IMR-90 (cell line): ENCODE results near the gene RNF217. TPM values are rescaled to one million over a fixed set of nuclear protein-coding genes. Genes with fewer than 3 reads are reported as not detected.

ENCODE experiments used
- ATAC-seq: fragments of 200-7000 bp; cut with Tn5 transposase; 2 replicates; pipeline ENCODE4 v1.9.1; 2020; ENCODE audit warnings: low read depth, mild to moderate bottlenecking, moderate library complexity
- BruUV-seq: library from RNA; stranded (reverse); fragments of 400-500 nt; replicated peaks from 2 replicates; lab custom pipeline; 2021; lab: Mats Ljungman, UMichigan
- CTCF ChIA-PET: fragments of 300-600 bp; formaldehyde crosslinking; extraction: SDS; loops from one replicate; lab custom pipeline; 2021; ENCODE audit warnings: antibody characterized with exemption; lab: Yijun Ruan, JAX
- POLR2A ChIA-PET: fragments of 300-600 bp; sonication (Branson Sonifier 250); formaldehyde crosslinking; loops from one replicate; lab custom pipeline; 2022; ENCODE audit warnings: antibody characterized with exemption; ENCODE audit not compliant: unreplicated experiment; lab: Charles Lee
- DNase-seq: peaks from one replicate; pipeline ENCODE4 v3.0.0; 2013
- H2AFZ ChIP-seq: replicated peaks from 2 replicates; pipeline ENCODE3; 2013; ENCODE audit warnings: low read length, mild to moderate bottlenecking; ENCODE audit not compliant: poor library complexity
- H2AK5ac ChIP-seq: 2 replicates; pipeline ENCODE4 v1.6.1; 2013; ENCODE audit warnings: low read depth, low read length, inconsistent platforms
- H2AK9ac ChIP-seq: replicated peaks from 2 replicates; pipeline ENCODE3; 2013; ENCODE audit warnings: mild to moderate bottlenecking, low read depth, low read length, moderate library complexity; ENCODE audit not compliant: poor library complexity
- H2BK120ac ChIP-seq: 2 replicates; pipeline ENCODE4 v1.6.1; 2013; ENCODE audit warnings: low read depth, low read length, inconsistent platforms
- H2BK15ac ChIP-seq: 3 replicates; pipeline ENCODE4 v1.6.1; 2013; ENCODE audit warnings: low read depth, low read length, inconsistent platforms
- H2BK20ac ChIP-seq: 2 replicates; pipeline ENCODE4 v1.6.1; 2013; ENCODE audit warnings: low read depth, mild to moderate bottlenecking, inconsistent platforms, low read length, moderate library complexity
- H2BK5ac ChIP-seq: 2 replicates; pipeline ENCODE4 v1.6.1; 2013; ENCODE audit warnings: mild to moderate bottlenecking, low read depth, low read length, inconsistent platforms; ENCODE audit not compliant: poor library complexity, severe bottlenecking
- H3K14ac ChIP-seq: replicated peaks from 2 replicates; pipeline ENCODE4 v1.6.1; 2013; ENCODE audit warnings: low read depth, low read length, inconsistent platforms
- H3K18ac ChIP-seq: 2 replicates; pipeline ENCODE4 v1.6.1; 2013; ENCODE audit warnings: low read depth, low read length, control low read depth
- H3K23ac ChIP-seq: 2 replicates; pipeline ENCODE4 v1.6.1; 2013; ENCODE audit warnings: low read depth, low read length, inconsistent platforms
- H3K27ac ChIP-seq: 2 replicates; pipeline ENCODE4 v1.5.1; 2013; ENCODE audit warnings: mild to moderate bottlenecking, control low read depth, low read length; ENCODE audit not compliant: insufficient read depth
- H3K27me3 ChIP-seq: 2 replicates; pipeline ENCODE4 v1.6.1; 2013; ENCODE audit warnings: low read length; ENCODE audit not compliant: control insufficient read depth, insufficient read depth
- H3K36me3 ChIP-seq: 2 replicates; pipeline ENCODE4 v1.6.1; 2013; ENCODE audit warnings: low read length, mixed read lengths; ENCODE audit not compliant: control insufficient read depth, insufficient read depth
- H3K4ac ChIP-seq: 2 replicates; pipeline ENCODE4 v1.6.1; 2013; ENCODE audit warnings: low read depth, low read length, inconsistent platforms
- H3K4me1 ChIP-seq: 2 replicates; pipeline ENCODE4 v1.6.1; 2013; ENCODE audit warnings: low read length, mixed read lengths; ENCODE audit not compliant: control insufficient read depth, insufficient read depth
- H3K4me2 ChIP-seq: 2 replicates; pipeline ENCODE4 v1.6.1; 2013; ENCODE audit warnings: low read depth, mild to moderate bottlenecking, control low read depth, low read length, moderate library complexity
- H3K4me3 ChIP-seq: 2 replicates; pipeline ENCODE4 v1.5.1; 2013; ENCODE audit warnings: low read depth, mild to moderate bottlenecking, control low read depth, low read length, moderate library complexity; ENCODE audit not compliant: insufficient read depth
- H3K56ac ChIP-seq: 2 replicates; pipeline ENCODE4 v1.6.1; 2013; ENCODE audit warnings: low read length, inconsistent platforms; ENCODE audit not compliant: insufficient read depth; ENCODE audit errors: extremely low read depth
- H3K79me1 ChIP-seq, 2 experiments: 2 replicates each; pipeline ENCODE4 v1.6.1; 2013; ENCODE audit warnings: low read length in 2 of 2, inconsistent platforms in 1 of 2, low read depth in 1 of 2
- H3K9ac ChIP-seq: 2 replicates; pipeline ENCODE4 v1.6.1; 2013; ENCODE audit warnings: low read depth, low read length, control low read depth
- H3K9me1 ChIP-seq: 2 replicates; pipeline ENCODE4 v1.6.1; 2013; ENCODE audit warnings: low read length, inconsistent platforms; ENCODE audit not compliant: insufficient read depth
- H3K9me3 ChIP-seq: 2 replicates; pipeline ENCODE4 v1.6.1; 2013; ENCODE audit warnings: low read length; ENCODE audit not compliant: control insufficient read depth, insufficient read depth
- H4K20me1 ChIP-seq: 2 replicates; pipeline ENCODE4 v1.6.1; 2013; ENCODE audit warnings: low read length, inconsistent platforms; ENCODE audit not compliant: insufficient read depth
- H4K5ac ChIP-seq: 2 replicates; pipeline ENCODE4 v1.6.1; 2013; ENCODE audit warnings: mild to moderate bottlenecking, low read depth, low read length, control low read depth
- H4K8ac ChIP-seq, 2 experiments: 2 replicates each; pipeline ENCODE4 v1.6.1; 2013; ENCODE audit warnings: low read depth in 2 of 2, low read length in 2 of 2, control low read depth in 1 of 2, inconsistent platforms in 1 of 2
- H4K91ac ChIP-seq: 2 replicates; pipeline ENCODE4 v1.6.1; 2013; ENCODE audit warnings: low read depth, low read length, inconsistent platforms; ENCODE audit not compliant: insufficient read depth
- CEBPB ChIP-seq: IDR thresholded peaks from 2 replicates; pipeline ENCODE4 v1.6.1; 2012; ENCODE audit warnings: low read depth, low read length, improper control_type of control experiment
- CTCF ChIP-seq: conservative IDR thresholded peaks from 2 replicates; pipeline ENCODE4 v1.5.1; 2012; ENCODE audit warnings: mild to moderate bottlenecking, low read depth, low read length, improper control_type of control experiment
- ELK1 ChIP-seq: fragments of 150-350 bp; IDR thresholded peaks from 2 replicates; pipeline ENCODE4 v1.6.1; 2016; ENCODE audit warnings: low read depth, mild to moderate bottlenecking, low read length, moderate library complexity, borderline replicate concordance
- MAFK ChIP-seq: IDR thresholded peaks from 2 replicates; pipeline ENCODE4 v1.6.1; 2012; ENCODE audit warnings: low read depth, low read length, improper control_type of control experiment
- MAZ ChIP-seq: IDR thresholded peaks from 2 replicates; pipeline ENCODE4 v1.6.1; 2012; ENCODE audit warnings: low read depth, mild to moderate bottlenecking, low read length, improper control_type of control experiment, moderate library complexity, borderline replicate concordance
- NFE2L2 ChIP-seq: fragments of 150-350 bp; IDR thresholded peaks from 2 replicates; pipeline ENCODE4 v1.6.1; 2016; ENCODE audit warnings: low read depth, mild to moderate bottlenecking, low read length
- RAD21 ChIP-seq: IDR thresholded peaks from 2 replicates; pipeline ENCODE4 v1.6.1; 2012; ENCODE audit warnings: low read length, improper control_type of control experiment
- RCOR1 ChIP-seq: IDR thresholded peaks from 2 replicates; pipeline ENCODE4 v1.6.1; 2012; ENCODE audit warnings: mild to moderate bottlenecking, low read length, improper control_type of control experiment; ENCODE audit not compliant: insufficient replicate concordance
- SMC3 ChIP-seq: fragments of 150-350 bp; IDR thresholded peaks from 2 replicates; pipeline ENCODE4 v1.6.1; 2016; ENCODE audit warnings: low read depth, mild to moderate bottlenecking, antibody characterized with exemption, low read length, moderate library complexity
- USF2 ChIP-seq: fragments of 150-350 bp; IDR thresholded peaks from 2 replicates; pipeline ENCODE4 v1.6.1; 2017; ENCODE audit warnings: mild to moderate bottlenecking, antibody characterized with exemption, low read length, low read depth
- WGBS, 2 experiments: methylation state at CpG; one replicate each; pipeline versions ENCODE4 v1.1.5 to v1.1.7; 2013; ENCODE audit warnings: missing lambda C conversion rate in 2 of 2; ENCODE audit not compliant: insufficient read length in 1 of 2; ENCODE audit errors: extremely low coverage in 2 of 2; 5-methylcytosine and 5-hydroxymethylcytosine counted together
- dilution Hi-C: fragments of 300-500 bp; cut with HindIII; formaldehyde crosslinking; loops from one replicate; pipeline ENCODE4 v1.14.3; 2018; ENCODE audit warnings: low sequenced_read_pairs; ENCODE audit not compliant: unreplicated experiment
- in situ Hi-C: fragments of 300-500 bp; cut with MboI; formaldehyde crosslinking; loops from 3 replicates; pipeline ENCODE4 v1.14.3; 2019; ENCODE audit warnings: low sequenced_read_pairs, inconsistent platforms, mixed read lengths
- intact Hi-C: fragments of 100-400 bp; cut with micrococcal nuclease; formaldehyde crosslinking; loops from 2 replicates; pipeline ENCODE4 v1.10.0; 2022
- polyA plus RNA-seq, 3 experiments: library from polyadenylated mRNA; depleted of rRNA; stranded (reverse); fragments of >200 nt; gene quantifications; 2 replicates each; pipeline ENCODE4 v1.2.3, GENCODE V29; 2012; ENCODE audit warnings: low replicate concordance in 1 of 3
- total RNA-seq: library from RNA; depleted of rRNA; stranded (reverse); fragments of >200 nt; gene quantifications from 2 replicates; pipeline ENCODE4 v1.2.3, GENCODE V29; 2012

RNF217 gene
- total and polyA plus RNA-seq, 2 of the 4 experiments (the other 2 are of a cell fraction), result 11.7 to 20.4 TPM

- H3K9me3 ChIP-seq, result no peaks in the 10 kb centered on the region
- peak overlapping the region; percentile 95 for H3K18ac ChIP-seq
- H3K4me2 ChIP-seq, result peak overlapping the region; percentile 43; the same call in 1 of the 2 replicates
- dilution Hi-C loops, result no loop called here
- no peak overlapping the region for H3K4me3 ChIP-seq
- H2BK15ac ChIP-seq, result peak overlapping the region; percentile 98
- intact Hi-C loops, result loop anchor here (2.0 to 5.0 kb wide), 2 partner anchors 142 to 198 kb away; partner anchors contain the start of genes HDDC2 and RNF217
- no peak for TF ChIP-seq ELK1
- peak; percentile 56; the same call in 1 of the 2 replicates for TF ChIP-seq CEBPB
- no peak for TF ChIP-seq MAZ
- TF ChIP-seq MAFK, result peak; percentile 9; the same call in 1 of the 2 replicates
- TF ChIP-seq RCOR1, result no peak
- TF ChIP-seq USF2, result no peak
- TF ChIP-seq SMC3, result no peak
- no peak for TF ChIP-seq CTCF
- no peak for TF ChIP-seq RAD21
- peak; percentile 52 for TF ChIP-seq NFE2L2
- peak overlapping the region; percentile 99 for H3K4ac ChIP-seq
- H4K5ac ChIP-seq, result peak overlapping the region; percentile 89
- peak overlapping the region; percentile 11; the same call in 1 of the 2 replicates for H2AK5ac ChIP-seq
- peak overlapping the region; percentile 87 for H4K91ac ChIP-seq
- DNase-seq (peak; percentile 72), ATAC-seq (peak; percentile 9)
- no peaks in the 10 kb centered on the region for H4K20me1 ChIP-seq
- H3K27ac ChIP-seq, result peak overlapping the region; percentile 90
- POLR2A ChIA-PET, result no interaction called here
- in situ Hi-C loops, result loop anchor here (25.0 kb wide), 1 partner anchor 142 kb away; the partner anchor contains the start of gene RNF217
- H3K79me1 ChIP-seq, result peaks cover 0 to 9% of the 10 kb centered on the region in 2 experiments; a peak in 2 of 4 replicates
- BruUV-seq, result no TSS peak
- peaks cover 21% of the 10 kb centered on the region for H3K4me1 ChIP-seq
- peak overlapping the region; percentile 73 for H2AFZ ChIP-seq
- no peaks in the 10 kb centered on the region for H3K27me3 ChIP-seq
- 20% methylated on average over 2 of the region's 4 CpGs; no CpG with 5 or more reads in 1 of the 2 experiments for WGBS, 2 experiments
- H2BK20ac ChIP-seq, result peak overlapping the region; percentile 72
- peak overlapping the region; percentile 100 for H2BK120ac ChIP-seq
- H3K23ac ChIP-seq, result peak overlapping the region; percentile 21
- H3K36me3 ChIP-seq, result no peaks in the 10 kb centered on the region
- H3K56ac ChIP-seq, result peak overlapping the region; percentile 72
- peak overlapping the region; percentile 100 for H2BK5ac ChIP-seq
- no peak overlapping the region for H2AK9ac ChIP-seq
- H3K9ac ChIP-seq, result peak overlapping the region; percentile 36
- peak overlapping the region; percentile 39 for H3K14ac ChIP-seq
- CTCF ChIA-PET, result interaction anchor here (1.3 kb wide), 1 partner anchor 9 kb away, joined by 4 read pairs; no protein-coding TSS in a partner anchor
- H3K9me1 ChIP-seq, result peaks cover 3% of the 10 kb centered on the region
- peak overlapping the region; percentile 75 to 97 for H4K8ac ChIP-seq
These were observed 142.2 kb downstream of the RNF217 start for GRCh38 chr6:125104425-125104824.
